ENCODE data around the gene MSI1.

The MSI1 gene

DNA sequence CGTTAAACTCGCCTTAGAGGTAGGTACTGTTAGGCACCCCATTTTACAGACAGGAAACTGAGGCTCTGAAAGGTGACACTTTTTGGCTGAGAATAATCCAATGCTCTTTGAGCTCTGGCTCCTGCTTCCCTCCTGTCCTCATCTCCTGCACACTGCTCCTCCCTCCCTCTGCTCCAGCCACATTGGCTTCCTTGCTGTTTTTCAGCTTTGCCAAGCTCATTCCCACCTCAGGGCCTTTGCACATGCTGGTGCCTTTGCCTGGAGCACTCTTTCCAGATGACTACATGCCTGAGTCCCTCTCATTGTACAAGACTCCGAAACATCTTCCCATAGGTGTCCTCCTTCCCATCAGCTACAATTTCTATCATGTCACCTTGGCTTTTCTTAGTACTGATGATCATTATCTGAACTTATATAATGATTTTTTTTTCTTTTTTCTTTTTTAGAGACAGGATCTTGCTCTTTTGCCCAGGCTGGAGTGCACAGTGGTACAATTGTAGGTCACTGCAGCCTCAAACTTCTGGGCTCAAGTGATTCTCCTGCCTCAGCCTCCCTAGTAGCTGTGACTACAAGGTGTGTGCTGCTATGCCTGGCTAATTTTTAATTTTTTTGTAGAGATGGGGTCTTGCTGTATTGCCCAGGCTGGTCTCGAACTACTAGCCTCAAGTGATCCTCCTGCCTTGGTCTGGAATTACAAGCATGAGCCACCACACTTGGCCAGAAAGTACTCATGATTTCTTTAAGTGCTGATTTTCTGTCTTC lies 15.2 kb downstream of the MSI1 start:
- H3K27ac ChIP-seq, result no peak overlapping the region
- TF ChIP-seq, protein P1, sequence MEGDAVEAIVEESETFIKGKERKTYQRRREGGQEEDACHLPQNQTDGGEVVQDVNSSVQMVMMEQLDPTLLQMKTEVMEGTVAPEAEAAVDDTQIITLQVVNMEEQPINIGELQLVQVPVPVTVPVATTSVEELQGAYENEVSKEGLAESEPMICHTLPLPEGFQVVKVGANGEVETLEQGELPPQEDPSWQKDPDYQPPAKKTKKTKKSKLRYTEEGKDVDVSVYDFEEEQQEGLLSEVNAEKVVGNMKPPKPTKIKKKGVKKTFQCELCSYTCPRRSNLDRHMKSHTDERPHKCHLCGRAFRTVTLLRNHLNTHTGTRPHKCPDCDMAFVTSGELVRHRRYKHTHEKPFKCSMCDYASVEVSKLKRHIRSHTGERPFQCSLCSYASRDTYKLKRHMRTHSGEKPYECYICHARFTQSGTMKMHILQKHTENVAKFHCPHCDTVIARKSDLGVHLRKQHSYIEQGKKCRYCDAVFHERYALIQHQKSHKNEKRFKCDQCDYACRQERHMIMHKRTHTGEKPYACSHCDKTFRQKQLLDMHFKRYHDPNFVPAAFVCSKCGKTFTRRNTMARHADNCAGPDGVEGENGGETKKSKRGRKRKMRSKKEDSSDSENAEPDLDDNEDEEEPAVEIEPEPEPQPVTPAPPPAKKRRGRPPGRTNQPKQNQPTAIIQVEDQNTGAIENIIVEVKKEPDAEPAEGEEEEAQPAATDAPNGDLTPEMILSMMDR (conservative IDR thresholded peaks at IDR 0.05), result no peak

DNA sequence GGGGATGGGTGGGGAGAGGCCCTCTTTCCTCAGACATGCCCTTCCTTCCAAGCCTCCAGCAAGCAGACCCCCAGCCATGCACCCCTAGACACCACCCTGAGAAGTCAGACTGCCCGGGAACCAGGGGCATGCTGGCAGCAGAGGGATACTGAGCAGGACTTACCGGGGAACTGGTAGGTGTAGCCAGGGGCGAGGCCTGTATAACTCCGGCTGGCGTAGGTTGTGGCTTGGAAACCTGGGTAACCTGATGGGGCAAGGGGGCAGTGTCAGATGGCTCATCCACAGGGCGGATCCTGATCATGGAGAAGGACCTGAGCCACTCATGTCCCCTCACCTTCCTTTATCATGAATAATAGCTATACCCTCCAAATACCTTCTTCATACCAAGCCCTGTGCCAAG lies 15.8 kb downstream of the MSI1 start:
- H3K27ac ChIP-seq, result no peak overlapping the region
- TF ChIP-seq, protein P1 (conservative IDR thresholded peaks at IDR 0.05), result no peak

DNA sequence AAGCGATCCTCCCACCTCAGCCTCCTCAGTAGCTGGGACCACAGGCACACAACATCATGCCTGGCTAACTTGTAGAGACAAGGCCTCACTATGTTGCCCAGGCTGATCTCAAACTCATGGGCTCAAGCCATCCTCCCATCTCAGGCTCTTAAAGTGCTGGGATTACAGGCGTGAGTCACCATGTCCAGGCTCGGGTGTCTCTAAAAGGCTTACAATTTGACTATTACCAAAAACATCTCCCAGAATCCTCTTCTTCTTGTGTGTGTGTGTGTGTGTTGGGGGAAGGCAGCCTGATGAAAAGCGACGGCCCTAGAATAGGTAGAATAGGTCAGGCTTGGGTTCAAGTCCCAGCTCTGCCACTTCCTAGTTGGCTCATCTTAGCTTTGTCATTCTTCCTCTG lies 16.8 kb downstream of the MSI1 start:
- no peak overlapping the region for H3K27ac ChIP-seq
- TF ChIP-seq, protein P1 (conservative IDR thresholded peaks at IDR 0.05), result no peak

DNA sequence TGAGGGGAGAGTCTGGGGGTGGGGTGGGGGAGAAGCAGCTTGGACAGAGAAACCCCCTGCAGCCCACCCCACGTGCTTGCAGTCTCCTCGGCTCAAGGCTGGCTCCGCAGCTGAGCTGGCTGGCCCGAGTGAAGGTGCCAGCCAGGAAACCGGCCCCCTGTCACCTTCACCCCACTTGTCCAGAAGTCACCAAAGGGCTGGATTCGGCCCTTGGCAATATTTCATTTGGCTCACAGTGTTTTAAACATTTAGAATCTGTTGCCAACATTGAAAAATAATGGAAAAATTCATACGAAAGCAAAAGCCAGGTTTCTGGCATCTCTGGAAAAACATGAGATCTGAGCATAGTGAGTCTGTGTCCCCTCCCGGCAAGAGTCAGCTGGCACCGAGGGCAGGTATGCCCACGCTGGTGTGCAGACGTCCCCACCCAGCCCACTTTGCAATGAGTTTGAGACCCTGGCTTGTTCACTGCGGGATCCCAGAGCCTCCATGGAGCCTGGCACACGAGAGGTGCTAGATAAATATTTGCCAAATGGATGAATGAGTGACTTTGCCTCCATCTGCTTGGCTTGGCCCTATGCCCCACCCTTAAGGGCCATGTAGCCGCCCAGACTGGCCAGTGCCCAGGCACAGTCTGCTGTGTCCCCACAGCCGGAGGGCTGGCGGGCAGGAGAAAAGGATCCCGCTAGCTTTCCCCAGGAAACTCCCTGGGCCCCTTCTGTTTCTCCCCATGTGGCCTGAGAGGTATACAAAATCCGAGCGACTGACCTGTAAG lies 18.2 kb downstream of the MSI1 start:
- TF ChIP-seq, protein P1 (conservative IDR thresholded peaks at IDR 0.05), result no peak
- peak overlapping the region; percentile 45 for H3K27ac ChIP-seq

DNA sequence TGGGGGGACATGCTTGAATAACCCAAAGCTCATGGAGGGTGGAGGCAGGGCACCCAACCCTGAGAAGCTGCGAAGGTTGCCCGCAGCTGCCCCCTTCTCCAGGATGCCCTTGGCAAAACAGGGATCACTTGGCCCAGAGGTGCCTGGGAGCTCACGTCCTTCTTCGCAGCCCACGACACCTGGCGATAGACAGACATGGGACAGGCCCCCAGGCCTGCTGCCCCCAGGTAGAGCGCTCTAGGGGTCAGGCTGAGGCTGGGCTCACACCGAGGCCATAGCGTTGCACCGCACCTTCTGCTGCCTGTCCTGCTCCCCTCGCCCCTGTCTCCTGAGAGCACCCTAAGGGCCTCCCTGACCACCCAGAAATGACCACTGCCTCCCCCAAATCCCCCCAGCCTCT lies 21.2 kb downstream of the MSI1 start:
- TF ChIP-seq, protein P1 (conservative IDR thresholded peaks at IDR 0.05), result no peak
- H3K27ac ChIP-seq, result no peak overlapping the region

DNA sequence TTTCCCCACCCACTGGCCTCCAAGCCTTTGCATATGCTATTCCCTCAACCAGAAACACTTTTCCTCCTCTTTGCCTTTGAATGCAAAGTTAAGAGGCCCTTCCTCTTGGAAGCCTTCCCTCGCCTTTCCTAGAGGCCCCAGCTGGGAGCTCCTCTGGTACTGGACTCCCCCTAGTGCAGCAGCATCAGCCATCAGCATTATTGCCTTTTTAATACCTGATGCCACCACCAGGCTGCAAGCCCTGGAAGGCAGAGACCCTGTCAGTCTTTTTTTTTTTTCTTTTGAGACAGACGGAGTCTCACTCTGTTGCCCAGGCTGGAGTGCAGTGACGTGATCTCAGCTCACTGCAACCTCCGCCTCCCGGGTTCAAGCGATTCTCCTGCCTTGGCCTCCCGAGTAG lies 22.3 kb downstream of the MSI1 start:
- no peak overlapping the region for H3K27ac ChIP-seq
- TF ChIP-seq, protein P1 (conservative IDR thresholded peaks at IDR 0.05), result peak; percentile 27; the same call in 1 of the 2 replicates

DNA sequence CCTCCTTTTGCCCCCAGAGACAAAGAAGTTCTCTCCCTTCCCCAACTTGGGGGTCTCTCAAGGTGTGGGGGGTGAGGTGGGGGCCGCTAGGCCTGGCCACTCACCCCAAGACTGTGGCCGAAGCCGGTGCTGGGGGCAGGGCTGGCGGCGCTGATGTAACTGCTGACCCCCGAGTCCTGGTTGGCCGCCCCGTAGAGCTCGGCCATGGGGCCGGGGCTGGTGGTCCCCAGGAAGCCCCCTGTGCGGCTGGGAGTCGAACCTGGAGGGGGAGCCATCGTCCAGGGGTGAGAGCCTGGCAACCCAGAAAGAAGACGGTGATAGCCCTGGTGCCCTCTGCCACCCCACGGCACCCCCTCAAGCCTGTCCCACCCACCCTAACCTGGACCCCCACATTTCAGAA lies 22.9 kb downstream of the MSI1 start:
- H3K27ac ChIP-seq, result no peak overlapping the region
- TF ChIP-seq, protein P1 (conservative IDR thresholded peaks at IDR 0.05), result no peak

Measured in VCaP (cell line).